NCI-H128 (cell line): ENCODE results near the gene NR2F1-AS1.

Source experiments
- DNase-seq: peaks from one replicate; lab custom pipeline; 2025; ENCODE audit not compliant: unreplicated experiment; lab: John Stamatoyannopoulos, UW

NR2F1-AS1 gene

DNA sequence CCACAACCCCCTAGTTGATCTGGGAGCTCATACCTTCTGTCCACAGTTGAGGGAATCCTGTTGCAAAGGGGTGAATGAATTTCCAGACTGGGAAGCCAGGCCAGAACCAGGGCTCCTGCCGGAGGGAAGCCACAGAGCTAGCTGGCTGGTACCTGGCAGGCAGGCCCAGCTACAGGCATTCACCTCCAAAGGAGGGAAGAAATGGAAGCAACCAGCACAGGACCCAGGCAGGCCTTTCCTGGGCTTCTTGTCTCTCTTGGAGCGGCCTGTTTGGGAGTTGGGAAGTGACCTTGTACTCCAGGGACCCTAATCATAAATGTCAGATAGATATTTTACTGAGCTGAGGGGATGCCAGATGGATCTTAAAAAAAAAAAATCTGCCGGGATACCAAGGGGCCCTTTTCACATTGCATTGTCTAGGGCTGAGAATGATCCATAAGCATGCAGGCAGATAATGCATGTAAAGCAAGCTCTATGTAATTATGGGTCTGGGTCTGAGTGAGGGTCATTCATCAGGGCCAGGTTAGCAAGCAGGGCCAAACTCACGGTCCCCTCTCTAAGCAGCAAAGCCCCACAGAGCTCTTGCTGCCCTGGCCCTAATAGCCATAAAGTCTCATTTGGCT is 10.4 kb upstream of the NR2F1-AS1 start:
- no peak for DNase-seq

- DNase-seq = no peak
These were observed 9.5 kb upstream of the NR2F1-AS1 start for GRCh38 chr5:93590493-93590892.

DNA sequence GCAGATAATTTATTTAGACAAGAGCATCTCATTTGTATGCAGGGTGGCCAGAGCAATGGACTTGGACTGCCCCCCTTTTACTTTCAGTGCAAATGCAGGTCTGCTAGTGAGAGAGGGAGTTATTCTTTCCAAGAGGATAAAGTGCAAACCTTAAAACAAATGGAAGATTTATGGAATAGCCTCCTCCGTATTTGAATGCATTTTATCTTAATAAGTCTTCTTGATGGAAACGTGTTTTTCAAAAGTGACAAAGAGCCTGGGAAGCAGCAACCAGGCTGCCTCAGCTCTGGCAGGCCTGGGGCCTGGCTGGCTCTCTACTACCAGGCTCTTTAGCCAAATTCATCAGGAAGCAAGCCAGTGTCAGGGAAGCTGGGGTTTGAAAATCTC is 8.8 kb upstream of the NR2F1-AS1 start:
- no peak for DNase-seq

DNA sequence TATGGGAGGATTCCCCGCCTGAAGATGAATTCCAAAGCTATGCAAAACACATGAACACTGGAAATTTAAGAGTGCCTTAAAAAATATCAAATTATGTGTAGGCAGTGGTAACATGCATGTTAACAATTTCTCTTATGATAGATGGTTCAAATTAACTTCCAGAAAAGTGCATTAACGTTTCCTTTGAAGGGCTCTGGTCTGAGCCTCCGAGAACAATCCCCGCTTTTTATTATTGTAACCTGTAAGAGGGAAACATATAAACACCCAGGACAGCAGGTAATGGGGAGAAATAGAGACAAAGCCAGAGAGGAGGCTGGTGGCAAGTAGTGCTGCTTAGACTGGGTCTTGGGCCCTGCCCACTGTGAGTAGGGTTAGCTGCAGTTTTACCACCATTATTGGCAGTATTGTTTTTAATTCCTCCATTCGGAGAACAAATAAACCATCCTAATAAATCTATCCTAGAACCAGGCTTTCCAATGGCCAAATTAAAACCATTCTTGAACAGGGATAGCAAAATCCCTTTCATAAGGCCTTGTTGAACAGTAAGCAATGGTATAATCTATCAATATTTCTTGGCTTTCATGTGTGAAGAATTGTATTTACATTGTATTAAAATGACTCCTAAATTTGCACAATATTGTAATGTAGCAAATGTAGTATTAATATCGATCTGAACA is 8.3 kb upstream of the NR2F1-AS1 start:
- no peak for DNase-seq

- no peak for DNase-seq
These were observed 7.5 kb upstream of the NR2F1-AS1 start for GRCh38 chr5:93588352-93589151.

DNA sequence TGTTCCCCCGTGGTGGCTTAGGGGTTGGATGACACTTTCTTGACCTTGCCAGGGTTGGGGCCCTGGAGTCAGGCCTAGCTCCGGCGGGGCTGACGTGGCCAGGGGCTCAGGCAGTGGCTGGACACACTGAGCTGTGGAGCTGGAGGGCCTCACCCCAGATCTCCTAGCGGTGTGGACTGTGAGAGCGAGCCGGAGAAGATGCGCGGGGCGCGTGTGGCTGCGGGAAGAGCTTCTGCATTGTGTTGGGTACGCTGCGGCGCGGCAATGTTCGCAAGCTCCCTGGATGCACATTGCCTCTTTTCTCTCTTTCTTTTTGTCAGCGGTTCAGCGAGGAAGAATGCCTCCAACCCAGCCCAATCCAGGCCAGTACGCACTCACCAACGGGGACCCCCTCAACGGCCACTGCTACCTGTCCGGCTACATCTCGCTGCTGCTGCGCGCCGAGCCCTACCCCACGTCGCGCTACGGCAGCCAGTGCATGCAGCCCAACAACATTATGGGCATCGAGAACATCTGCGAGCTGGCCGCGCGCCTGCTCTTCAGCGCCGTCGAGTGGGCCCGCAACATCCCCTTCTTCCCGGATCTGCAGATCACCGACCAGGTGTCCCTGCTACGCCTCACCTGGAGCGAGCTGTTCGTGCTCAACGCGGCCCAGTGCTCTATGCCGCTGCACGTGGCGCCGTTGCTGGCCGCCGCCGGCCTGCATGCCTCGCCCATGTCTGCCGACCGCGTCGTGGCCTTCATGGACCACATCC is 6.8 kb upstream of the NR2F1-AS1 start:
- DNase-seq = no peak

DNA sequence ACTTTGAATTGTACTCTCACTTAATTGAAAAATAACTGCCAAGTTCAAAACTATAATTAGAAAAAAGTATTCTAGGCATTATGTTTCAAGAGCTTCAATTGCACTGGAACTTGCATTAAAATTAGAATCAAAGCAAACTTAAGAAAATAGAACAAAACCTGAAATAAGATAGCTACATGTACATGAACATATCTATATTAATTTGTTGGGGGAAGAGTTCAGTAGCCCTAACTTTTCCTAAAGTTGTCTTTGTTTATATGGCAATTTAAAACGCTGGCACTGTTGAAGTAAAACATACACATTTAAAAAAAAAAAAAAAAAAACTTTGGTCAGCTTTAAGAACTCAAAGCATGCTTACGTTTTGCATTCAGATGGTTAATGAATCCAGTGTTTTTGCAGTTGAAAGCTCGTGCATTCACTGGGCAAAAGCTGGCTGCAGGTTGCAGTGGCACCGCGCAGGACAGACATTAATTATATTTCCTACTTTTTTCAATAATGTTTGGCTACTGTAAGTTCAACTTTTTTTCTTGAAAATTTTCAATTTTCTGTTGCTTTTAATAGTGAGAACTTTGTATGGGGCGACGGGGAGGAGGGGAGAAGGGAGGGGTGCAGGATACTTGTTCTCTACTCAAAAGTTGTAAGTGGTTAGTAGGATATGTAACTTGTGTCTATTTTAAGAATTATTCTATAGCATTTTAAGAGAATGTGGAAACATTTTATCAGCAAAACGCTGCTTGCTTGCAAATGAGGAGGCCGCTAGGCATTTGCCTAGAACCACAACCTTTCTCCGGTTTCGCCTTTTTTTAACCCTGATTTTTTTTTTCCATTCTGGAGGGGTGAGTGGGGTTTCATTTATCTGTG is 5.9 kb upstream of the NR2F1-AS1 start:
- no peak for DNase-seq

- DNase-seq = no peak
These were observed 4.9 kb upstream of the NR2F1-AS1 start for GRCh38 chr5:93585767-93586385.

DNA sequence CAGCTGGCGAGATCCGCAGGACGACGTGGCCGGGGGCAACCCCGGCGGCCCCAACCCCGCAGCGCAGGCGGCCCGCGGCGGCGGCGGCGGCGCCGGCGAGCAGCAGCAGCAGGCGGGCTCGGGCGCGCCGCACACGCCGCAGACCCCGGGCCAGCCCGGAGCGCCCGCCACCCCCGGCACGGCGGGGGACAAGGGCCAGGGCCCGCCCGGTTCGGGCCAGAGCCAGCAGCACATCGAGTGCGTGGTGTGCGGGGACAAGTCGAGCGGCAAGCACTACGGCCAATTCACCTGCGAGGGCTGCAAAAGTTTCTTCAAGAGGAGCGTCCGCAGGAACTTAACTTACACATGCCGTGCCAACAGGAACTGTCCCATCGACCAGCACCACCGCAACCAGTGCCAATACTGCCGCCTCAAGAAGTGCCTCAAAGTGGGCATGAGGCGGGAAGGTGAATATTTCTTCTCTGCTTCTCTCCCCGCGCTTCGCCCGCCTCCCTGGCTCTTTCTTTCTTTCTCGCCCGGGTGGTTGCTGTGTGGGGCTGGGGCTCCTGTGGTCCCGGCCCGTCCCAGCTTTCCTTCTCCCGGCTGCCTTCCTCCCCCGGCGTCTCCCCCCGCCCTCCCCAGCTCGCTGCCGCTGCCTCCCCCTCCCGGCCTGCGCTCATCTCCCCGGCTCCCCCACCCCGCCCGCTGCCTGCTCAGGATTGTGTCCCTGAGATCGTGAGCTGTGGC is 4.2 kb upstream of the NR2F1-AS1 start:
- no peak for DNase-seq

DNA sequence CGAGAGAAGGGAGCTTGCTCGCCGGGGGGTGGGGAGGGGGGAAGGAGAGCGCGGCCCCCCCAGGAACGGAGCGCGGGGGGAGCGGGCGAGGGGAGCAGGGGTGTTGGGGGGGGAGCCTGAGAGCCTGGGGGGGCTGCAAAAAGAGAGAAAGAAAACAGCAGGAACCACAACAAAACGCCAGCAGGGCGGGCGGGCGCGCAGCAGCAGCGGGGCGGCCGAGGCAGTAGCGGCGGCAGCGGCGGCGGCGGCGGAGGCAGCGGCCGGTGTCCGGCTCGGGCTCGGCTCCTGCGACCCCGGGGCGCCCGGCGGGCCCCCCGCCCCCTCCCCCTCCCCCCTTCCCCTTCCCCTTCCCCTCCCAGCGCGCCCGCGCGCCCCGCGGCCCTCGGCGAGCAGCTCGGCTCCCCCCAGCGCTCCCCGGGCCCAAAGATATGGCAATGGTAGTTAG is 3.6 kb upstream of the NR2F1-AS1 start:
- DNase-seq = no peak

GRCh38 chr5:93583768-93584595 is 3.0 kb upstream of the NR2F1-AS1 start:
- DNase-seq = no peak

DNA sequence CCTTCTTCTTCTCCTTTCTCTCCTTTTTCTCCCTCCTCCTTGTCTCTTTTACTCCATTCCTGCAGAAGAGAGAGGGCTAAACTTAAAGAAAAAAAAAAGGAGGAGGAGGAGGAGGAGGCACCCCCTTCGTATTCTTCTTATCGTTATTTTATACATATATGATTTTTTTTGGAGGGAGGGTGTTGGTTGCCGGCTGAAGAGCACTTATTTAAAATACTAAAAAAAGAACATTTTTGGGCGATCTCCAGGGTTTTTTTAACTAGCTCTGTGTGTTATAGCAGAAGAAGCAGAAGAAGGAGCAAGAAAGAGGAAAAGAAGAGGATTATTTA is 2.4 kb upstream of the NR2F1-AS1 start:
- DNase-seq = no peak

- DNase-seq = no peak
These were observed 1.8 kb upstream of the NR2F1-AS1 start, which contains the start of gene NR2F1 for GRCh38 chr5:93582677-93583438. Gene NR2F1 (plus strand): TSS chr5:93583222. CDS start chr5:93585024, 1,802 bp downstream.

DNA sequence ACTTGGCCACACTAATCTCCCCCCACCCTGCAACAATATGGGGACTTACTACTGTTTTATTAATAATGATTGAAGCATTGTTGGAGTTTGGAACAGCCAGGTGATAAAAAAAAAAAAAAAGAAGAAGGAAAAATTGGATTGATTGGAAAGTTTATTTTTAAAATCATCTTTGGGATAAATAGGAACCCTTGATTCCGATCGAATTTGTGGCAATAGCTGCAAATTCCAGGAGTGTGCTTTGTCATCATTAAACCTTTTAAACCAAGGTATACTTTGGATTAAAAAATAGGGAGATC is 1.1 kb upstream of the NR2F1-AS1 start:
- DNase-seq = no peak

- DNase-seq = no peak
These were observed 724 bp downstream of the NR2F1-AS1 start for GRCh38 chr5:93580063-93580926.

GRCh38 chr5:93579692-93580062 is 1.3 kb downstream of the NR2F1-AS1 start:
- no peak for DNase-seq
